Measurements from ENCODE around the gene KCNE1.

KCNE1 gene

DNA sequence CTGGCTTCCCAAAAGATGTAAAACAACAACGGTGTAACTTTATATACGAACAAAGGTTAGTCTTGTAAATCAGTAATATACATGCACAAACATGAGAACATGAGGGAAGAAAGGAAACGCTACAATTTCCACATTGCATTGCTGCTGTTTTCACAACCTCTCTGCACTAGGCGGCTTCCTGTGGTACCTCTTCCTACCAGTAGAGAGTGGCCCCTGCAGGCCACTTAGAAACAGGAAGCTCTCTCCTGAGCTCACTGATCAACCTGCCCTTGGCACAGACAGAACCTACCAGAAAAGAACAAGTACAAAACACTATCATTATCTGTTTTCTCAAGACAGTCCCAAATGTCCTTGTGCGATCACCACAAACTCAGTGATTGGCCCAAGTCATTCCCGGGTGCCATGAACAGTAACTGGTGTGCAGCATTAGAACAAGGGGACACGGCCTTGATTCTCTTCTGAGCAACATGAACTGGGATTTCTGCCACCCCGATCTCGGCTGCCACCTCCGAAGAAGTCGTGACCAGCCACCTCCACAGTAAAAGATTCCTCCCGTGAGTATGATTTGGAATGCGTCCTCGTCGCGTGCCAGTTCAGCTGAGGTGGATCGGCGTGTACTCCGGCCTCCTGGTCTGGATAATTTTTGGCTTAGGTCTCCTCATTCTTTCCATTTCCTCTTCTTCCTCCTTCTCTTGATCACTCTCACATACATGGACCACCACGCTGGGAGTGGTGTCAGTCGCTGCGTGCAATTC lies 5.7 kb upstream of the KCNE1 start:
- Histone ChIP-seq H3K9ac (ENCODE audit: low read depth, low read length) (no peak overlapping the region), H3K9me3 (ENCODE audit: insufficient read depth, low read length, severe bottlenecking) (no peaks in the 10 kb centered on the region), H3K4me1 (ENCODE audit: insufficient read depth, low read length) (no peaks in the 10 kb centered on the region), H3K4me2 (ENCODE audit: insufficient read depth, low read length) (no peak overlapping the region), H3K79me2 (ENCODE audit: insufficient read depth, low read length) (no peaks in the 10 kb centered on the region), H3K4me3 (ENCODE audit: low read depth in 1 of 2, low read length in 2 of 2) (no peak overlapping the region), H2AFZ (ENCODE audit: low read depth, low read length) (no peak overlapping the region), H3K27ac (ENCODE audit: low read length) (no peak overlapping the region), H3K36me3 (ENCODE audit: insufficient read depth, low read length) (peaks cover 67% of the 10 kb centered on the region), H4K20me1 (ENCODE audit: insufficient read depth, low read length) (no peaks in the 10 kb centered on the region), H3K27me3 (ENCODE audit: insufficient read depth, low read length, poor library complexity) (no peaks in the 10 kb centered on the region)
- peak; percentile 74 for ATAC-seq (ENCODE audit: insufficient read depth, low read depth)
- DNase-seq: no peak
- TF ChIP-seq EZH2 (IDR thresholded peaks at IDR 0.05; ENCODE audit: borderline replicate concordance, low read depth, low read length, severe bottlenecking): no peak
- TF ChIP-seq, protein P1, sequence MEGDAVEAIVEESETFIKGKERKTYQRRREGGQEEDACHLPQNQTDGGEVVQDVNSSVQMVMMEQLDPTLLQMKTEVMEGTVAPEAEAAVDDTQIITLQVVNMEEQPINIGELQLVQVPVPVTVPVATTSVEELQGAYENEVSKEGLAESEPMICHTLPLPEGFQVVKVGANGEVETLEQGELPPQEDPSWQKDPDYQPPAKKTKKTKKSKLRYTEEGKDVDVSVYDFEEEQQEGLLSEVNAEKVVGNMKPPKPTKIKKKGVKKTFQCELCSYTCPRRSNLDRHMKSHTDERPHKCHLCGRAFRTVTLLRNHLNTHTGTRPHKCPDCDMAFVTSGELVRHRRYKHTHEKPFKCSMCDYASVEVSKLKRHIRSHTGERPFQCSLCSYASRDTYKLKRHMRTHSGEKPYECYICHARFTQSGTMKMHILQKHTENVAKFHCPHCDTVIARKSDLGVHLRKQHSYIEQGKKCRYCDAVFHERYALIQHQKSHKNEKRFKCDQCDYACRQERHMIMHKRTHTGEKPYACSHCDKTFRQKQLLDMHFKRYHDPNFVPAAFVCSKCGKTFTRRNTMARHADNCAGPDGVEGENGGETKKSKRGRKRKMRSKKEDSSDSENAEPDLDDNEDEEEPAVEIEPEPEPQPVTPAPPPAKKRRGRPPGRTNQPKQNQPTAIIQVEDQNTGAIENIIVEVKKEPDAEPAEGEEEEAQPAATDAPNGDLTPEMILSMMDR (IDR thresholded peaks at IDR 0.05; ENCODE audit: borderline replicate concordance, extremely low read depth, low read length, poor library complexity, severe bottlenecking): peak; percentile 48

DNA sequence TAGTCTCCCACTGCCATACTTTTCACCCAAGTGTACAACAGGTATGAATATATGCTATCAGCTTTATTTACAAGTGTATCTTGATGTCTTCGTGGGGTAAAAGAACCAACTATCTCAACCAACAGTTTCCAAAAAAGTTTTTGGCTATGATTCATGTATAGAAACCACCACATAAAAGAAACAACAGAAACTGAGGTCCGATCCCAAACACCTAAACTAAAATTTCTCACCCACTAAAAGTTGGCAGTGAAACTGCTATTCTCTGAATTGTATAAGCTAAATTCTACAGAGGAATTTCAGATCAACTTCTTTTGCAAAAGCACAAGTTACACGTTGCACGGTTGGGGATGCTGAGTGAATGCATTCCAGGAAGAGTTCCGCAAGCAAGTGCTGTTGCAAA lies 5.0 kb upstream of the KCNE1 start:
- Histone ChIP-seq H3K9me3 (ENCODE audit: insufficient read depth, low read length, severe bottlenecking) (no peaks in the 10 kb centered on the region), H3K4me1 (ENCODE audit: insufficient read depth, low read length) (no peaks in the 10 kb centered on the region), H2AFZ (ENCODE audit: low read depth, low read length) (no peak overlapping the region), H3K4me3 (ENCODE audit: low read depth in 1 of 2, low read length in 2 of 2) (no peak overlapping the region), H3K79me2 (ENCODE audit: insufficient read depth, low read length) (no peaks in the 10 kb centered on the region), H3K4me2 (ENCODE audit: insufficient read depth, low read length) (no peak overlapping the region), H3K9ac (ENCODE audit: low read depth, low read length) (no peak overlapping the region), H3K27me3 (ENCODE audit: insufficient read depth, low read length, poor library complexity) (no peaks in the 10 kb centered on the region), H4K20me1 (ENCODE audit: insufficient read depth, low read length) (no peaks in the 10 kb centered on the region), H3K36me3 (ENCODE audit: insufficient read depth, low read length) (peaks cover 62% of the 10 kb centered on the region), H3K27ac (ENCODE audit: low read length) (no peak overlapping the region)
- TF ChIP-seq, protein P1 (IDR thresholded peaks at IDR 0.05; ENCODE audit: borderline replicate concordance, extremely low read depth, low read length, poor library complexity, severe bottlenecking): no peak
- TF ChIP-seq EZH2 (IDR thresholded peaks at IDR 0.05; ENCODE audit: borderline replicate concordance, low read depth, low read length, severe bottlenecking): no peak
- DNase-seq (no peak), ATAC-seq (ENCODE audit: insufficient read depth, low read depth) (no peak)

GRCh38 chr21:34514576-34515115 lies 2.6 kb upstream of the KCNE1 start:
- no peak overlapping the region for H3K4me3 ChIP-seq (ENCODE audit: low read depth in 1 of 2, low read length in 2 of 2)

More at GRCh38 chr21:34514576-34515115, 2.6 kb upstream of the KCNE1 start:
- Histone ChIP-seq H3K4me2 (ENCODE audit: insufficient read depth, low read length) (no peak overlapping the region), H3K79me2 (ENCODE audit: insufficient read depth, low read length) (no peaks in the 10 kb centered on the region), H3K27me3 (ENCODE audit: insufficient read depth, low read length, poor library complexity) (no peaks in the 10 kb centered on the region), H3K9ac (ENCODE audit: low read depth, low read length) (no peak overlapping the region), H2AFZ (ENCODE audit: low read depth, low read length) (no peak overlapping the region), H4K20me1 (ENCODE audit: insufficient read depth, low read length) (no peaks in the 10 kb centered on the region), H3K36me3 (ENCODE audit: insufficient read depth, low read length) (peaks cover 43% of the 10 kb centered on the region), H3K4me1 (ENCODE audit: insufficient read depth, low read length) (no peaks in the 10 kb centered on the region), H3K9me3 (ENCODE audit: insufficient read depth, low read length, severe bottlenecking) (no peaks in the 10 kb centered on the region), H3K27ac (ENCODE audit: low read length) (no peak overlapping the region)
- ATAC-seq (ENCODE audit: insufficient read depth, low read depth) (no peak), DNase-seq (no peak)
- TF ChIP-seq, protein P1 (IDR thresholded peaks at IDR 0.05; ENCODE audit: borderline replicate concordance, extremely low read depth, low read length, poor library complexity, severe bottlenecking): no peak
- TF ChIP-seq EZH2 (IDR thresholded peaks at IDR 0.05; ENCODE audit: borderline replicate concordance, low read depth, low read length, severe bottlenecking): no peak

Data from DND-41 (cell line).